Measurements from ENCODE around the gene AKAP8L. TPM values are rescaled to one million over a fixed set of nuclear protein-coding genes. Genes with fewer than 3 reads are reported as not detected.

AKAP8L gene
- total and polyA plus RNA-seq, 2 of the 8 experiments (the other 6 are each of a cell fraction or from before 2014, with no cell fraction given), result 75.1 to 138 TPM

GRCh38 chr19:15397236-15397635 is 21.6 kb downstream of the AKAP8L start:
- no peak for FAIRE-seq
- H3K27me3 ChIP-seq (replicated peaks in 1 of 4; ENCODE audit: control insufficient read depth in 3 of 4, extremely low read depth in 1 of 4, insufficient read depth in 3 of 4, low read length in 3 of 4), result no peaks in the 10 kb centered on the region
- no peak overlapping the region for H2BK120ac ChIP-seq (replicated peaks; ENCODE audit: low read depth, low read length)
- no peak overlapping the region for H2BK20ac ChIP-seq (ENCODE audit: low read length)
- H2BK12ac ChIP-seq (ENCODE audit: low read depth, low read length), result no peak overlapping the region
- H3K4me3 ChIP-seq (ENCODE audit: extremely low read depth in 1 of 4, insufficient read depth in 2 of 4, low read depth in 3 of 4, low read length in 4 of 4), result no peak overlapping the region
- CTCF ChIA-PET (ENCODE audit: partially characterized antibody), result no interaction called here
- WGBS, 2 experiments (ENCODE audit: extremely low coverage in 1 of 2, insufficient coverage in 1 of 2, insufficient read length in 1 of 2, insufficient replicate concordance in 2 of 2, low coverage in 1 of 2, low lambda C conversion rate in 2 of 2, missing lambda C conversion rate in 1 of 2), result 94% methylated on average over 6 of the region's 6 CpGs; no CpG with 5 or more reads in 1 of the 2 experiments
- no peak for DNase-seq (ENCODE audit: low read depth in 1 of 2, low spot score in 2 of 2)
- no peak overlapping the region for H3K4ac ChIP-seq (replicated peaks; ENCODE audit: insufficient read length, low read depth, low read length)
- no peak overlapping the region; the same call in 1 of the 2 replicates for H4K8ac ChIP-seq (ENCODE audit: extremely low read depth, insufficient read depth, low read length)
- H2AK5ac ChIP-seq (ENCODE audit: low read depth, low read length), result no peak overlapping the region
- H3K4me1 ChIP-seq (replicated peaks in 1 of 4; ENCODE audit: control insufficient read depth in 3 of 4, insufficient read depth in 4 of 4, low read length in 3 of 4), result no peaks in the 10 kb centered on the region
- H3K56ac ChIP-seq (replicated peaks; ENCODE audit: insufficient read length, low read depth, low read length), result no peak overlapping the region
- H3K18ac ChIP-seq (ENCODE audit: extremely low read depth, low read length), result no peak overlapping the region
- no peak overlapping the region for H4K5ac ChIP-seq (ENCODE audit: insufficient read length, low read depth, low read length)
- H2BK15ac ChIP-seq (ENCODE audit: low read length), result no peak overlapping the region
- H3K23ac ChIP-seq (ENCODE audit: insufficient read length), result no peak overlapping the region
- H2BK5ac ChIP-seq (ENCODE audit: low read depth, low read length), result no peak overlapping the region
- no peaks in the 10 kb centered on the region for H3K9me3 ChIP-seq (ENCODE audit: insufficient read depth in 2 of 2, low read depth in 1 of 2, low read length in 1 of 2)
- H3K9ac ChIP-seq (replicated peaks in 1 of 4; ENCODE audit: extremely low read depth in 1 of 4, low read depth in 3 of 4, low read length in 3 of 4), result no peak overlapping the region
- no peak overlapping the region for H2AFZ ChIP-seq (ENCODE audit: low read length)
- H3K36me3 ChIP-seq (ENCODE audit: control insufficient read depth in 2 of 4, insufficient read depth in 4 of 4, low read length in 3 of 4), result peaks cover 24 to 53% (median 40%) of the 10 kb centered on the region in 4 experiments
- no peak overlapping the region for H3K27ac ChIP-seq (ENCODE audit: low read depth, low read length)
- POLR2A ChIA-PET (ENCODE audit: partially characterized antibody), result interaction anchor here (0.6 to 7.0 kb wide), 4 partner anchors 18 to 194 kb away, joined by 3 to 36 read pairs (median 3); partner anchors contain the start of gene AKAP8
- H3K4me2 ChIP-seq (ENCODE audit: insufficient read depth in 1 of 2, low read depth in 2 of 2, low read length in 2 of 2), result no peak overlapping the region
- H3K79me1 ChIP-seq (ENCODE audit: low read depth, low read length), result peaks cover 9% of the 10 kb centered on the region
- peaks cover 0 to 24% of the 10 kb centered on the region in 2 experiments; a peak in 2 of 4 replicates for H3K79me2 ChIP-seq (ENCODE audit: control insufficient read depth in 1 of 2, insufficient read depth in 2 of 2, low read length in 2 of 2)
- H4K20me1 ChIP-seq (replicated peaks in 1 of 2; ENCODE audit: control insufficient read depth in 1 of 2, insufficient read depth in 2 of 2, low read length in 2 of 2), result peaks cover 10 to 18% of the 10 kb centered on the region in 2 experiments
- H3K23me2 ChIP-seq (ENCODE audit: low read depth, low read length), result no peaks in the 10 kb centered on the region
- H4K91ac ChIP-seq (replicated peaks; ENCODE audit: insufficient read length, low read length), result no peak overlapping the region
- H3K14ac ChIP-seq (ENCODE audit: insufficient read length), result no peak overlapping the region
- TF ChIP-seq SP1 (IDR thresholded peaks at IDR 0.05; ENCODE audit: low read depth, low read length) (no peak), POLR2AphosphoS5 (IDR thresholded peaks at IDR 0.05; ENCODE audit: low read depth, low read length) (no peak), SIRT6 (IDR thresholded peaks at IDR 0.05; ENCODE audit: low read length) (no peak), BACH1 (IDR thresholded peaks at IDR 0.05; ENCODE audit: low read length) (no peak), NRF1 (IDR thresholded peaks at IDR 0.05; ENCODE audit: low read depth, low read length) (no peak), JUN (IDR thresholded peaks at IDR 0.05; ENCODE audit: low read depth, low read length) (no peak), TBP (IDR thresholded peaks at IDR 0.05; ENCODE audit: low read depth, low read length) (no peak), SRF (IDR thresholded peaks at IDR 0.05; ENCODE audit: low read depth, low read length) (no peak), PHF8 (conservative IDR thresholded peaks at IDR 0.05; ENCODE audit: low read depth, low read length) (no peak), CTBP2 (IDR thresholded peaks at IDR 0.05; ENCODE audit: borderline replicate concordance, insufficient read depth, insufficient read length, low read length) (no peak)
- TF ChIP-seq, protein P1, sequence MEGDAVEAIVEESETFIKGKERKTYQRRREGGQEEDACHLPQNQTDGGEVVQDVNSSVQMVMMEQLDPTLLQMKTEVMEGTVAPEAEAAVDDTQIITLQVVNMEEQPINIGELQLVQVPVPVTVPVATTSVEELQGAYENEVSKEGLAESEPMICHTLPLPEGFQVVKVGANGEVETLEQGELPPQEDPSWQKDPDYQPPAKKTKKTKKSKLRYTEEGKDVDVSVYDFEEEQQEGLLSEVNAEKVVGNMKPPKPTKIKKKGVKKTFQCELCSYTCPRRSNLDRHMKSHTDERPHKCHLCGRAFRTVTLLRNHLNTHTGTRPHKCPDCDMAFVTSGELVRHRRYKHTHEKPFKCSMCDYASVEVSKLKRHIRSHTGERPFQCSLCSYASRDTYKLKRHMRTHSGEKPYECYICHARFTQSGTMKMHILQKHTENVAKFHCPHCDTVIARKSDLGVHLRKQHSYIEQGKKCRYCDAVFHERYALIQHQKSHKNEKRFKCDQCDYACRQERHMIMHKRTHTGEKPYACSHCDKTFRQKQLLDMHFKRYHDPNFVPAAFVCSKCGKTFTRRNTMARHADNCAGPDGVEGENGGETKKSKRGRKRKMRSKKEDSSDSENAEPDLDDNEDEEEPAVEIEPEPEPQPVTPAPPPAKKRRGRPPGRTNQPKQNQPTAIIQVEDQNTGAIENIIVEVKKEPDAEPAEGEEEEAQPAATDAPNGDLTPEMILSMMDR (IDR thresholded peaks at IDR 0.05; ENCODE audit: control extremely low read depth in 1 of 3, insufficient read depth in 1 of 3, low read depth in 1 of 3, low read length in 3 of 3), result no peak

Data from H1 (cell line).